ENCODE data around the gene KSR1. TPM values are rescaled to one million over a fixed set of nuclear protein-coding genes. Genes with fewer than 3 reads are reported as not detected.

KSR1 gene
- total RNA-seq, 4 donors from 2014 or later: 26.0 to 37.5 (median 35.0) TPM

DNA sequence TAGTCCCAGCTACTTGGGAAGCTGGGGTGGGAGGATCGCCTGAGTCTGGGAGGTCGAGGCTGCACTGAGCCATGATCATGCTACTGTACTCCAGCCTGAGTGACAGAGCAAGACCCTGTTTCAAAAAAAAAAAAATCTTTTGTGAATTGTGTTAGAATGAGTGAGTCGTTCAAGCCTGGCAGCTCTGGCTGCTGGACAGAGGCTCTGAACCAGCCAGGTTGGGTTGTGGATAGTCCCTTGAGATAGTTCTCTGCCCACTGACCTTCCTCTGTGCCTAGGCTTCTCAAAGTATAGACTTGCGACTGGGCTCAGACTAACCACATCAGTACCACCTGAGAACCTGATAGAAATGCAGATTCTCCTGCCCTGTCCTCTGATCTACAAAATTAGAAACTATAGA lies 2.2 kb upstream of the KSR1 start:
- DNase-seq (ENCODE audit: low spot score in 2 of 2): no peak
- 75 to 79% methylated on average over 4 of the region's 4 CpGs for WGBS, 2 donors
- intact Hi-C loops (cut with DNase I; ENCODE audit: low total_unique reads): no loop called here
- H3K4me3 ChIP-seq (ENCODE audit: low read depth, poor library complexity, severe bottlenecking): no peak overlapping the region
- no peak for TF ChIP-seq POLR2A (IDR thresholded peaks at IDR 0.05)
- TF ChIP-seq, protein P1, sequence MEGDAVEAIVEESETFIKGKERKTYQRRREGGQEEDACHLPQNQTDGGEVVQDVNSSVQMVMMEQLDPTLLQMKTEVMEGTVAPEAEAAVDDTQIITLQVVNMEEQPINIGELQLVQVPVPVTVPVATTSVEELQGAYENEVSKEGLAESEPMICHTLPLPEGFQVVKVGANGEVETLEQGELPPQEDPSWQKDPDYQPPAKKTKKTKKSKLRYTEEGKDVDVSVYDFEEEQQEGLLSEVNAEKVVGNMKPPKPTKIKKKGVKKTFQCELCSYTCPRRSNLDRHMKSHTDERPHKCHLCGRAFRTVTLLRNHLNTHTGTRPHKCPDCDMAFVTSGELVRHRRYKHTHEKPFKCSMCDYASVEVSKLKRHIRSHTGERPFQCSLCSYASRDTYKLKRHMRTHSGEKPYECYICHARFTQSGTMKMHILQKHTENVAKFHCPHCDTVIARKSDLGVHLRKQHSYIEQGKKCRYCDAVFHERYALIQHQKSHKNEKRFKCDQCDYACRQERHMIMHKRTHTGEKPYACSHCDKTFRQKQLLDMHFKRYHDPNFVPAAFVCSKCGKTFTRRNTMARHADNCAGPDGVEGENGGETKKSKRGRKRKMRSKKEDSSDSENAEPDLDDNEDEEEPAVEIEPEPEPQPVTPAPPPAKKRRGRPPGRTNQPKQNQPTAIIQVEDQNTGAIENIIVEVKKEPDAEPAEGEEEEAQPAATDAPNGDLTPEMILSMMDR (IDR thresholded peaks at IDR 0.05): no peak

DNA sequence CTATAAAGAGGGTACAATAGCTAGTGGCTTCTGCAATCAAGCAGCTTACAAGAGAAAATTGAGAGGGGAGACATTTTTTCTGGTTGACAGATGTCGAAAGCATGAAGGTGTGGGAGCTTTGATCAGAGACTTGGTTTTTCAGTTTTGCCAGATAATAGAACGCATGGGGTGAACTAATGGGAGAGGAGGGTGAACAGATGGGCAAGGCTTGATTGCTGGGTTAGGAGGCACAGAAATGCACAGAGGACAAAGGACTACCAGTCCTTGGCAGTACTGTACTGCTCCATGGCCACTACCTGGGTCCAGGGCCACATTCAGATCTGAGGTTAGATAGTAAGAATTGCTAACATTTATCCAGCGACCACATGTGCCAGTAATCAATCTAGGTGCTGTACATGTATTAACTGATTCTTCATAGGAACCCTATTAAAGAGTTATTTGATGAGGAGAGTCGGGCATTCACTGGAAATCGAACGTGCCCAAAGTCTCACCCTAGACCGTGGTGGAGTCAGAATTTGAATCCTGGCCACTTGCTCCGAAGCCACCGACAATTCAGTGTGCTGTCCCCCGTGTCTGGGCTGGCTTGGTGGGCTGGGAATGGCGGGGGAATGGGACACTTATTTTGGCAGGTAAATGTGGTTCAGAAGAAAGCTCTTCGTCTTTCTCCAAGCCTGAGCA lies 873 bp upstream of the KSR1 start:
- DNase-seq (ENCODE audit: low spot score in 2 of 2): no peak
- no peak overlapping the region for H3K4me3 ChIP-seq (ENCODE audit: low read depth, poor library complexity, severe bottlenecking)
- WGBS, 2 donors: 12 to 16% methylated on average over 12 of the region's 12 CpGs
- intact Hi-C loops (cut with DNase I; ENCODE audit: low total_unique reads): no loop called here
- no peak for TF ChIP-seq POLR2A (IDR thresholded peaks at IDR 0.05)
- TF ChIP-seq, protein P1 (IDR thresholded peaks at IDR 0.05): no peak

DNA sequence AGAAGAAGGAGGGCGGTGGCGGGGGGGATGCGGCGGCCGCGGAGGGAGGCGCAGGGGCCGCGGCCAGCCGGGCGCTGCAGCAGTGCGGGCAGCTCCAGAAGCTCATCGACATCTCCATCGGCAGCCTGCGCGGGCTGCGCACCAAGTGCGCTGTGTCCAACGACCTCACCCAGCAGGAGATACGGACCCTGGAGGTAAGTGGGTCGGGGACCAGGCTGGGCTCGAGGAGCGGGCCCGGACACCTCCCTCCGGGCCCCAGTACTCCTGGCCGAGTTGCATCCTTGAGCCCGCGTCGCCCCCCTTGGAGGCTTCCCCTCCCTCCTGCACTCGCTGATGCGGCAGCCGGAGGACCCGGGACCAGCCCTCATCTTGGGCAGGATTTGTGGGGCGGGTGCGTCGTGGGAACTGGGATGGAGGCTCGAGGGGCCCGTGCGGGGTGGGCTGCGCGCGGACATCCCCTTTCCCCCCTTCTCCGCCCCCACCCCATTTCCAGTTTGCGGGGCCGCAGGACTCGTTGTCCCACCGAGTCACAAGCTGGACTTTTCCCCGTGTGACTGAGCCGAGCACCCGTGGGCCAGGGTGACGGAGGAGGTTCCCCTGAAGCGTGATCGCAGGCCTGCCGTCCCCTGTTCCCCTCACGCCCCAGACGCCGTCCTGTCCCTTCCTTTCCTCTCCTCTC lies 572 bp downstream of the KSR1 start:
- intact Hi-C loops (cut with DNase I; ENCODE audit: low total_unique reads): no loop called here
- 0 to 2% methylated on average over 14 to 41 of the region's 57 CpGs for WGBS, 2 donors
- TF ChIP-seq, protein P1 (IDR thresholded peaks at IDR 0.05): no peak
- TF ChIP-seq POLR2A (IDR thresholded peaks at IDR 0.05): no peak
- peak overlapping the region; percentile 88 for H3K4me3 ChIP-seq (ENCODE audit: low read depth, poor library complexity, severe bottlenecking)
- no peak for DNase-seq (ENCODE audit: low spot score in 2 of 2)

DNA sequence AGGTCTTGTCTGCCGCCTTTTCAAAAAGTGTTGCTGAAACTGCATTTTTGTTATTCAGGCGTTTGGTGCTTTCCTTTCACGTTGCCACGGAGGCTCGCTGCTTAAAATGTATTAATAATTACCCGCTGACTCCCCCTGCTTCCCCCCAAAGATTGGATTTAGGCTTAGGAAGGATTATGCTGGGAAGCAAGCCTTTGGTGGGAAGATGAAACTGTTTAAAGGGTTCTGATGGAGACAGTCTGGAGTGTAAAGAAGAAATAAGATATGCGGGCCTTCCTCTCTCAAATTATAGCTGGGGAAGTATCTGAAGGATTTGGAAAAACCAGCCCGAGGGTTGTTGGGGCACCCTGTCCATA lies 1.1 kb downstream of the KSR1 start:
- H3K4me3 ChIP-seq (ENCODE audit: low read depth, poor library complexity, severe bottlenecking): peak overlapping the region; percentile 88
- intact Hi-C loops (cut with DNase I; ENCODE audit: low total_unique reads): no loop called here
- WGBS, 2 donors: 5 to 8% methylated on average over 8 of the region's 8 CpGs
- no peak for TF ChIP-seq POLR2A (IDR thresholded peaks at IDR 0.05)
- TF ChIP-seq, protein P1 (IDR thresholded peaks at IDR 0.05): no peak
- no peak for DNase-seq (ENCODE audit: low spot score in 2 of 2)

DNA sequence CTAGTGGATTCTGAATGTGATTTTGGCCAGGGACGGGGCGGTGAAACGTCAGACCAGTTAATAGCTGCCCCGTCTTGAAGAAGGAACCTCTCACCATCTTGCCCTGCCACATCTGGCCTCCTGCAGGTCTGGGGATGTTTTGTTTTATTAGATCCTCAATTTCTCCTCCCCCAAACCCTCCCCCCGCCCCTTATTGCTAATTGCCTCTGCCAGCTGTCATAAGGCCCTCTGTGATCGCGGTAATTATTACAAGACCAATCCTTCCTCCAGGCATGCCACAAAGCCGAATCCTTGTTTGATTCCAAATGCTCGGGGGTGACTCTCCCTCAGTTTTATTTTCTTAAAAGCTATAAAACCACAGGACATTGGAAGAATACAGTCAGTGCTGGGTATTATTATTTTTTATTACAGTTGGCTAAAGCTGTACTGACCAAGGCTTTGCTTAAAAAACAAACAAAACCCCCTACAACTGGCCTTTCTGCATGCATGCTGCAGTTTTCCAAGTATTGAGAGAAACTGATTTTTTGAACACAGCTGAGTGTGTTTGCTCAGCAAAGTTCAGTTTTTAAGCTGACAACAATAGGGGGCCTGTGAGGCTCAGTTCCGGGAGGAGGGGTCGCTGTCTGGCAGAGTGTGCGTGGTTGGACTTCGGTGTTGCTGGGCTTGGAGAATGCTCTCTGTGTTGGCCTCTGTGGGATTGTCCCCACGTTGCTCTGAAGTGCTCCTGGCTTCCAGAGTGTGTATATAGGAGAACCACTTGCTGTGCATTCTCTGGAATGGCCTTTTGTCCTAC lies 1.7 kb downstream of the KSR1 start:
- intact Hi-C loops (cut with DNase I; ENCODE audit: low total_unique reads): no loop called here

More for the DNA sequence above, 1.7 kb downstream of the KSR1 start:
- WGBS, 2 donors: 19 to 24% methylated on average over 14 of the region's 14 CpGs
- no peak for DNase-seq (ENCODE audit: low spot score in 2 of 2)
- no peak overlapping the region for H3K4me3 ChIP-seq (ENCODE audit: low read depth, poor library complexity, severe bottlenecking)
- TF ChIP-seq, protein P1 (IDR thresholded peaks at IDR 0.05): no peak
- no peak for TF ChIP-seq POLR2A (IDR thresholded peaks at IDR 0.05)
